GM12865 (cell line): ENCODE measurements around the gene LARP1B.

Experiments used
- DNase-seq: peaks from one replicate; pipeline ENCODE4 v3.0.0; 2010; ENCODE audit warnings: low read depth
- H3K4me3 ChIP-seq: 2 replicates; pipeline ENCODE4 v1.5.1; 2011; ENCODE audit warnings: mild to moderate bottlenecking, low read depth, low read length, control low read depth
- CTCF ChIP-seq: IDR thresholded peaks from 2 replicates; pipeline ENCODE4 v1.5.1; 2011; ENCODE audit warnings: low read length, control low read depth, low read depth, inconsistent platforms; ENCODE audit not compliant: insufficient read depth; ENCODE audit errors: missing control alignments

Gene LARP1B

GRCh38 chr4:128228845-128229795 is 168.0 kb downstream of the LARP1B start:
- H3K4me3 ChIP-seq = no peak overlapping the region
- no peak for DNase-seq
- no peak for TF ChIP-seq CTCF

- DNase-seq = no peak
- H3K4me3 ChIP-seq = no peak overlapping the region
- no peak for TF ChIP-seq CTCF
Measured at GRCh38 chr4:128232719-128233118, 171.6 kb downstream of the LARP1B start.

- DNase-seq = no peak
- no peak for TF ChIP-seq CTCF
- H3K4me3 ChIP-seq = no peak overlapping the region
Measured at GRCh38 chr4:128234836-128235235, 173.7 kb downstream of the LARP1B start.

- no peak for TF ChIP-seq CTCF
- no peak overlapping the region for H3K4me3 ChIP-seq
Measured at GRCh38 chr4:128241019-128241418, 179.9 kb downstream of the LARP1B start.

GRCh38 chr4:128241425-128241913 is 180.4 kb downstream of the LARP1B start:
- no peak for TF ChIP-seq CTCF
- no peak overlapping the region for H3K4me3 ChIP-seq
- no peak for DNase-seq

More at GRCh38 chr4:128241019-128241418, 179.9 kb downstream of the LARP1B start:
- no peak for DNase-seq

GRCh38 chr4:128241981-128242380 is 180.9 kb downstream of the LARP1B start:
- H3K4me3 ChIP-seq = no peak overlapping the region
- DNase-seq = no peak
- TF ChIP-seq CTCF = no peak
